A549 treated with CpdA at 1 μM for 4 hours (cell line): ENCODE results near the gene PSMD6. TPM values are rescaled to one million over a fixed set of nuclear protein-coding genes. Genes with fewer than 3 reads are reported as not detected.

Experiments
- total RNA-seq: library from RNA; stranded (reverse); fragments of 200-300 nt; extraction: Qiagen RNA extraction; gene quantifications from 5 replicates; pipeline ENCODE4 v1.2.3, GENCODE V29; 2022; ENCODE audit warnings: low read depth

Gene PSMD6
- 75.9 to 83.2 TPM (median 78.9 TPM) in 5 replicates for total RNA-seq

DNA sequence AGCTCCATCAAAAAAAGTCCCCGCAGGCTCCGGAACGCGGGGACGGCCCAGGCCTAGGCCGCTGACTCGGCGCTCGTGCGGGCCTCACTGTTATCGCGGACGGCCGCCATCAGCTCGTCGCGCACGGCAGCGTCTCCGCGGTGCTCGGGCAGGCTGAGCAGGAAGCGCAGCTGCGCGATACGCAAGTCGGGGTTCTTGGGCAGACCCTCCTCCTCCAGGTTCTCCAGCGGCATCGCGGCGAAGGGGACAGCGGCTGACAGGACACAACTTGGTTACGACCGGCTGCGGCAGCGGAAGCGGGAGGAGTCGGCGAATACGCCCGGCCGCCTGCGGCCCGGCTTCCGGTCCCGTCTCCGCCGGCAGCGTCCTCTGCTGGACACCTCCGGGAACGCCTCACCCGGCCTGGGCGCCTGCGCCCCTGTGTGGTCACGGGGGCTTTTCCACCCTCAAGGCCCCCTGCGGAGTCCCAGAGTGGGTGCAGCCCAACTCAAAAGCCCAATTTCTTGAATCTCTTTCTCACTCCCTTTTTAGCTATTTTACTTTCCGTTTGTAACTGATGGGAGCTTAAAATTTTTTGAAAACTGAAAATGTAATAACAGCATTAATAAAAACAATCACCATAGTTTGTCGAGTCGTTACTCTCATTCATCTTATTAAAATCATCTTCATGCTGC lies at the start of gene PSMD6:
PSMD6 (minus strand) TSS at position 308 of the 674 bp plus-strand sequence; CDS start at position 233, 75 bp downstream.

Other genes starting within 250 kb of the PSMD6 start
- gene C3orf49, start 204.2 kb downstream of the PSMD6 start, total RNA-seq, result not detected in 5 replicates
- gene THOC7, start 159.7 kb downstream of the PSMD6 start, total RNA-seq, result 57.9 to 69.6 TPM (median 61.3 TPM) in 5 replicates
- 2.9 to 5.9 TPM (median 4.0 TPM) in 5 replicates for gene ATXN7, start 159.6 kb downstream of the PSMD6 start, total RNA-seq
- 0.48 TPM in 1 of 5 replicates, not detected in the others for gene SCAANT1, start 111.1 kb downstream of the PSMD6 start, total RNA-seq
- gene PRICKLE2, start 202.0 kb upstream of the PSMD6 start, total RNA-seq, result 1.9 to 3.4 TPM (median 2.1 TPM) in 5 replicates